Caco-2 (cell line): Measurements from ENCODE around the gene CNGA1. TPM values are rescaled to one million over a fixed set of nuclear protein-coding genes. Genes with fewer than 3 reads are reported as not detected.

Experiments used
- BruUV-seq: library from RNA; stranded (reverse); fragments of 400-500 nt; replicated peaks from 2 replicates; lab custom pipeline; 2021; lab: Mats Ljungman, UMichigan
- CTCF ChIA-PET: fragments of 300-600 bp; sonication (Branson Sonifier 250); formaldehyde crosslinking; loops from one replicate; lab custom pipeline; 2022; ENCODE audit warnings: antibody characterized with exemption; lab: Charles Lee
- POLR2A ChIA-PET: fragments of 300-600 bp; sonication (Branson Sonifier 250); formaldehyde crosslinking; loops from one replicate; lab custom pipeline; 2022; ENCODE audit warnings: antibody characterized with exemption; lab: Charles Lee
- DNase-seq, 2 experiments: peaks; one replicate each; pipeline versions ENCODE4 v3.0.0 to v3.0.0-alpha.2; 2020 to 2022
- H3K27me3 ChIP-seq: replicated peaks from 2 replicates; pipeline ENCODE4 v1.6.0; 2011; ENCODE audit warnings: low read length; ENCODE audit not compliant: control insufficient read depth, insufficient read depth
- H3K36me3 ChIP-seq: 2 replicates; pipeline ENCODE4 v1.5.1; 2011; ENCODE audit warnings: low read length; ENCODE audit not compliant: control insufficient read depth, insufficient read depth
- H3K4me1 ChIP-seq: fragments of 250-450 bp; sonication (Bioruptor Pico); 2 replicates; pipeline ENCODE4 v1.5.1; 2020; ENCODE audit warnings: mild to moderate bottlenecking
- H3K4me3 ChIP-seq: 2 replicates; pipeline ENCODE4 v1.5.1; 2011; ENCODE audit warnings: low read depth, mild to moderate bottlenecking, control low read depth, low read length
- H3K9me3 ChIP-seq: fragments of 250-450 bp; sonication (Bioruptor Pico); 2 replicates; pipeline ENCODE4 v1.5.1; 2020; ENCODE audit warnings: mild to moderate bottlenecking, moderate library complexity
- H3K27ac Mint-ChIP-seq: one replicate; pipeline ENCODE4 v1.8.0; 2022; ENCODE audit warnings: mixed read lengths; ENCODE audit not compliant: unreplicated experiment
- H3K27me3 Mint-ChIP-seq: one replicate; pipeline ENCODE4 v1.8.0; 2022; ENCODE audit warnings: mixed read lengths; ENCODE audit not compliant: insufficient read depth, unreplicated experiment
- H3K36me3 Mint-ChIP-seq: one replicate; pipeline ENCODE4 v1.8.0; 2022; ENCODE audit warnings: mild to moderate bottlenecking, mixed read lengths; ENCODE audit not compliant: insufficient read depth, unreplicated experiment
- H3K4me1 Mint-ChIP-seq: one replicate; pipeline ENCODE4 v1.8.0; 2022; ENCODE audit warnings: low read depth, mixed read lengths; ENCODE audit not compliant: unreplicated experiment
- H3K4me3 Mint-ChIP-seq: one replicate; pipeline ENCODE4 v1.8.0; 2022; ENCODE audit warnings: mild to moderate bottlenecking, moderate library complexity, mixed read lengths; ENCODE audit not compliant: unreplicated experiment
- H3K9me3 Mint-ChIP-seq: one replicate; pipeline ENCODE4 v1.8.0; 2022; ENCODE audit warnings: mixed read lengths; ENCODE audit not compliant: unreplicated experiment
- CTCF ChIP-seq, 2 experiments: fragments of 200-600 bp in 1 of 2; IDR thresholded peaks; 1 replicate in 1 of 2; 2 replicates in 1 of 2; pipeline versions ENCODE4 v1.5.1 to v1.8.0; 2011 to 2022; ENCODE audit warnings: antibody characterized with exemption in 1 of 2, control low read depth in 1 of 2, inconsistent platforms in 1 of 2, low read depth in 1 of 2, low read length in 1 of 2, mild to moderate bottlenecking in 1 of 2, moderate library complexity in 1 of 2; ENCODE audit not compliant: insufficient read depth in 1 of 2, severe bottlenecking in 1 of 2, unreplicated experiment in 1 of 2
- intact Hi-C: fragments of 100-400 bp; cut with micrococcal nuclease; formaldehyde crosslinking; loops from one replicate; pipeline ENCODE4 v1.10.0; 2022; ENCODE audit not compliant: unreplicated experiment
- total RNA-seq: library from RNA; stranded (reverse); gene quantifications from 2 replicates; pipeline ENCODE4 v1.2.3, GENCODE V29; 2022

The CNGA1 gene
- total RNA-seq, 1 experiment from 2014 or later: 1.5 TPM

GRCh38 chr4:47972721-47973120 lies 43.8 kb downstream of the CNGA1 start:
- no peak overlapping the region for H3K4me3 Mint-ChIP-seq
- Histone ChIP-seq H3K9me3 (no peaks in the 10 kb centered on the region), H3K36me3 (no peaks in the 10 kb centered on the region), H3K4me1 (no peaks in the 10 kb centered on the region), H3K27me3 (no peaks in the 10 kb centered on the region), H3K4me3 (no peak overlapping the region)
- no peaks in the 10 kb centered on the region for H3K36me3 Mint-ChIP-seq
- intact Hi-C loops: no loop called here
- CTCF ChIA-PET: no interaction called here
- H3K4me1 Mint-ChIP-seq: no peaks in the 10 kb centered on the region
- no peaks in the 10 kb centered on the region for H3K27me3 Mint-ChIP-seq
- BruUV-seq: no TSS peak
- POLR2A ChIA-PET: no interaction called here
- no peak overlapping the region for H3K27ac Mint-ChIP-seq
- H3K9me3 Mint-ChIP-seq: no peaks in the 10 kb centered on the region
- no peak for TF ChIP-seq CTCF (IDR thresholded peaks at IDR 0.05; ENCODE audit: insufficient read depth in 1 of 2, low read depth in 1 of 2, low read length in 1 of 2, severe bottlenecking in 1 of 2, unreplicated experiment in 1 of 2)
- DNase-seq: no peak

GRCh38 chr4:47972181-47972580 lies 44.3 kb downstream of the CNGA1 start:
- H3K36me3 Mint-ChIP-seq: no peaks in the 10 kb centered on the region
- no peaks in the 10 kb centered on the region for H3K9me3 Mint-ChIP-seq
- no TSS peak for BruUV-seq
- Histone ChIP-seq H3K36me3 (no peaks in the 10 kb centered on the region), H3K4me1 (no peaks in the 10 kb centered on the region), H3K9me3 (no peaks in the 10 kb centered on the region), H3K4me3 (no peak overlapping the region), H3K27me3 (no peaks in the 10 kb centered on the region)
- TF ChIP-seq CTCF (IDR thresholded peaks at IDR 0.05; ENCODE audit: insufficient read depth in 1 of 2, low read depth in 1 of 2, low read length in 1 of 2, severe bottlenecking in 1 of 2, unreplicated experiment in 1 of 2): no peak
- no peaks in the 10 kb centered on the region for H3K4me1 Mint-ChIP-seq
- no peaks in the 10 kb centered on the region for H3K27me3 Mint-ChIP-seq
- intact Hi-C loops: no loop called here
- CTCF ChIA-PET: no interaction called here
- no peak overlapping the region for H3K4me3 Mint-ChIP-seq
- no peak for DNase-seq
- POLR2A ChIA-PET: no interaction called here
- no peak overlapping the region for H3K27ac Mint-ChIP-seq

GRCh38 chr4:47968847-47969246 lies 47.6 kb downstream of the CNGA1 start:
- no peaks in the 10 kb centered on the region for H3K27me3 Mint-ChIP-seq
- Histone ChIP-seq H3K27me3 (no peaks in the 10 kb centered on the region), H3K9me3 (no peaks in the 10 kb centered on the region), H3K36me3 (no peaks in the 10 kb centered on the region), H3K4me1 (no peaks in the 10 kb centered on the region), H3K4me3 (no peak overlapping the region)
- no peak overlapping the region for H3K27ac Mint-ChIP-seq
- no peak for DNase-seq
- no peaks in the 10 kb centered on the region for H3K9me3 Mint-ChIP-seq
- H3K36me3 Mint-ChIP-seq: no peaks in the 10 kb centered on the region
- TF ChIP-seq CTCF (IDR thresholded peaks at IDR 0.05; ENCODE audit: insufficient read depth in 1 of 2, low read depth in 1 of 2, low read length in 1 of 2, severe bottlenecking in 1 of 2, unreplicated experiment in 1 of 2): no peak
- no TSS peak for BruUV-seq
- ChIA-PET CTCF (no interaction called here), POLR2A (no interaction called here)
- H3K4me1 Mint-ChIP-seq: no peaks in the 10 kb centered on the region
- H3K4me3 Mint-ChIP-seq: no peak overlapping the region
- intact Hi-C loops: no loop called here
